DMS53 treated with DMSO at 0.1 percent for 48 hours (cell line): Measurements from ENCODE around the gene SEMA5A.

Experiments used
- DNase-seq: peaks from one replicate; lab custom pipeline; 2025; ENCODE audit not compliant: unreplicated experiment; lab: John Stamatoyannopoulos, UW

Gene SEMA5A, protein sequence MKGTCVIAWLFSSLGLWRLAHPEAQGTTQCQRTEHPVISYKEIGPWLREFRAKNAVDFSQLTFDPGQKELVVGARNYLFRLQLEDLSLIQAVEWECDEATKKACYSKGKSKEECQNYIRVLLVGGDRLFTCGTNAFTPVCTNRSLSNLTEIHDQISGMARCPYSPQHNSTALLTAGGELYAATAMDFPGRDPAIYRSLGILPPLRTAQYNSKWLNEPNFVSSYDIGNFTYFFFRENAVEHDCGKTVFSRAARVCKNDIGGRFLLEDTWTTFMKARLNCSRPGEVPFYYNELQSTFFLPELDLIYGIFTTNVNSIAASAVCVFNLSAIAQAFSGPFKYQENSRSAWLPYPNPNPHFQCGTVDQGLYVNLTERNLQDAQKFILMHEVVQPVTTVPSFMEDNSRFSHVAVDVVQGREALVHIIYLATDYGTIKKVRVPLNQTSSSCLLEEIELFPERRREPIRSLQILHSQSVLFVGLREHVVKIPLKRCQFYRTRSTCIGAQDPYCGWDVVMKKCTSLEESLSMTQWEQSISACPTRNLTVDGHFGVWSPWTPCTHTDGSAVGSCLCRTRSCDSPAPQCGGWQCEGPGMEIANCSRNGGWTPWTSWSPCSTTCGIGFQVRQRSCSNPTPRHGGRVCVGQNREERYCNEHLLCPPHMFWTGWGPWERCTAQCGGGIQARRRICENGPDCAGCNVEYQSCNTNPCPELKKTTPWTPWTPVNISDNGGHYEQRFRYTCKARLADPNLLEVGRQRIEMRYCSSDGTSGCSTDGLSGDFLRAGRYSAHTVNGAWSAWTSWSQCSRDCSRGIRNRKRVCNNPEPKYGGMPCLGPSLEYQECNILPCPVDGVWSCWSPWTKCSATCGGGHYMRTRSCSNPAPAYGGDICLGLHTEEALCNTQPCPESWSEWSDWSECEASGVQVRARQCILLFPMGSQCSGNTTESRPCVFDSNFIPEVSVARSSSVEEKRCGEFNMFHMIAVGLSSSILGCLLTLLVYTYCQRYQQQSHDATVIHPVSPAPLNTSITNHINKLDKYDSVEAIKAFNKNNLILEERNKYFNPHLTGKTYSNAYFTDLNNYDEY

DNA sequence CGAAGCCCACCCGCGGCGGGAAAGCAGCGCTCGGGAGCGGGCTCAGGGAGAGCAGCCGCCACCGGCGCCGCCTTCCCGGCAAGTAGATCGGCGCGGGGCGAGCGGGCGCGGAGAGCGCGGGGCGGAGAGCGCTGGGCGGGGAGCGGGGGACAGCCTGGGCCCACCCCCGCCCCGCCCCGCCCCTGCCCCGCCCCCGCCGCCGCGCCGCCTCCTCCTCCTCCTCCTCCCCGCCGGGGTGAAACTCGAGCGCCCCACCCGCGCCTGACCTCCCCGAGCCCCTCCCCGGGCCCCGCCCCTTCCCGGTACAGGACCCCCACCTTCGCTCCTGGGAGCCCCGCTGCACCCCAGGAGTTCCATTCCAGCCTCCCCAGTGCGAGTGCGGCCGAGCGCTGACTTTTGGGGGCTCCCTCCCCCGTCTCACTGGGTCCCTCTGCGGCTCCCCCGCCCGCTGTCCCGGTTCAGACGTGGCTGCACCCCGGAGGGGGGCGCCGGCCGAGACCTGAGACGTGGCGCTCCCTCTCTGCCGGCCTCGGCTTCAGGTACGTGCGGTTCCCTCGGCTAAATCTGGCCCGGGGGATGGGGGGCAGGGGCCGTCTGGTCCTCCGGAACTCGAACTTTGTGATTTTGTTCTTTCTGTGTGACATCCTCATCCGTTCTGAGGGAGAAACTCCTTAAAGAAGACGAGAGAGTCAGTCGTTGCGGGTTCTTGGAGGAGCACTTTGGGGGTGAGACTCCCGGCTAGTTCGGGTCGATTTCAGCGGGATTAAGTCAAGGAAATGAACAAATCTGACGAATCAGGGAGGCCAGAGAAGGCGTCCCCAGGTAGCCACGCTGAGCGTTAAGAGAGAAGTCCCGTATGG is at the start of gene SEMA5A:
SEMA5A (minus strand) TSS at position 84 of the 860 bp plus-strand sequence. CDS start 166,129 bp downstream, outside the sequence.
- DNase-seq, result no peak

GRCh38 chr5:9594913-9595312 is 49.0 kb upstream of the SEMA5A start:
- no peak for DNase-seq

GRCh38 chr5:9589049-9589835 is 43.4 kb upstream of the SEMA5A start:
- no peak for DNase-seq

DNA sequence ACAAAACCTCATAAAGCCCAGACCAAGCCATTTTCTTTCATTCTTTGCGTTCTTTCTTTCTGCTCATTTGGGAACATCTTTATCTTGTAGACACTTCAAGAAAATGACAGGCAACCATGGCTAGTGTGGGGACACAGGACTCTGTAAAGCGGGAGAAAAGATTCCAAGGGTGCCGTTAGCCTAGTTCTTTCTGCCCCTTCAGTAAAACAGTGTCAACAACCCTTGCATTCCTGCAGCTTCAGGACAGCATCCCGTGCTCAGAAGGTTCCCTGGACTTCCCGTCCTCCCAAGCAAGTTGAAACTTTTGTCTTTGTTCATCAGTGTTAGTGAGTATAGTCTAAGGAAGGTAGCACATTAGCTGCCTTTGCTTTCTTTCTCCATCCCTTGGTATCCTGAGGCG is 42.4 kb upstream of the SEMA5A start:
- no peak for DNase-seq

GRCh38 chr5:9587135-9587534 is 41.3 kb upstream of the SEMA5A start:
- no peak for DNase-seq

GRCh38 chr5:9582406-9582805 is 36.5 kb upstream of the SEMA5A start:
- no peak for DNase-seq

DNA sequence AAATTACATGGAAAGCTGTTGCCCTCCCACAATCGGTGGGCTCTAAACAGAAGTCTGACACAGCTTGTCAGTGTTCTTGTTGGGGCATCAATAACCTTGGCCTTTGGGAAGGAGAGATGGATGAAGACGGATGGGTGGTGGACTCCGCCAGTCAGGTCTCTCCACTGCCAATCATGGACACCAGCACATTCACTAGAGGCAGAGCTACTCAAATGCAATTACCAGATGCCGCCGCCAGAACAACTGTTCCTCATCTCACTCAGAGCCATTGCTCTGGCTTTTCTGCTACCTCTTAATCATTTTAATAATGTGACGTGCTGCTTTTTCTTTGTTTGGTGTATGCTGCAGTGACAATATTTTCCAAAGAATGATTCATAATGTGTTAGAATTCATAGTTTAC is 27.9 kb upstream of the SEMA5A start:
- DNase-seq, result no peak

DNA sequence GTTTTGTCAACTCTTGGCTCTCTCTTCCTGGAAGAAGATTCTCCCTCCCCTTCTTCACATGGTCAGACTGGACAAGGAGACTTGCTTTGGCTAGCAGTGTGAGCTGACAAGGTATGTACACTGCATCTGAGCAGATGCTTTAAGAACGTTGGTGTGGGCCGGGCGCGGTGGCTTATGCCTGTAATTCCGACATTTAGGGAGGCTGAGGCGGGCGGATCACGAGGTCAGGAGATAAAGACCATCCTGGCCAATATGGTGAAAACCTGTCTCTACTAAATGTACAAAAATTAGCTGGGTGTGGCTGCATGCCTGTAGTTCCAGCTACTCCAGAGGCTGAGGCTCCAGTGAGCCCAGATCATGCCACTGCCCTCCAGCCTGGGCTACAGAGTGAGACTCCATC is 26.4 kb upstream of the SEMA5A start:
- DNase-seq, result no peak

DNA sequence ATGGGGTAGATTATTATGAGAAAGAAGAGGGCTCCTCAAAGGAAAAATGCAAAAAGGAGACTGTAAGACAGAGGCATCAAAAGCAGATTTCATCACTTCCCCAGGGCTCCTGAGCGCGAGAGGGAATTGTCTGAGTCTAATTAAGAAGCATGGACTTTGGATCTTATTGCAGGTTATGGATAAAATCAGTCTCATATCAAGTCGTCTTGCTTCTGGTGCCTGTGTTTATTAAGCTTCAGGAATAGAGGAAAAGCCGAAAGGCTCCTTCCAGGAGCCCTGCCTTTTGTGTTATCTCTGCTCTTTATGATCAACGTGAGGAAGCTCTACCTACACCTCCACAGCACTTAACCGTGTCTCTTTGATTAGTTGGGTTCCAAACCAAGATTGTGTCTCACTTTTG is 25.0 kb upstream of the SEMA5A start:
- DNase-seq, result no peak

DNA sequence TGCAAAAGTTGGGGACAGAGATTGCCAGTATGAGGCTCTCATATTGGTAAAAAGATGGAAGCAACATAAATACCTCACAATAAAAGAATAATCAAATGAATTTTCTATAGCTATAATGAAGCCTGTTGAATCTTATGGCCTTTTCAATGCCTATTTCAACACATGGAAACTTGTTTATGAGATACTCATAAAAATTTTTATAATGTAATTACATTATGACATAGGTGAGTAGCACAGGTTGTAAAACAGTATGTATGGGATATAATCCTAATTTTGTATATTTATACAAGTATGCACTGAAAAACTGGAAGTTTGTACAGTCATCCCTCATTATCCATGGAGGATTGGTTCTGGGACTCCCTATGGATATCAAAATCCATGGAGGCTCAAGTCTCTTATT is 21.2 kb upstream of the SEMA5A start:
- DNase-seq, result no peak

DNA sequence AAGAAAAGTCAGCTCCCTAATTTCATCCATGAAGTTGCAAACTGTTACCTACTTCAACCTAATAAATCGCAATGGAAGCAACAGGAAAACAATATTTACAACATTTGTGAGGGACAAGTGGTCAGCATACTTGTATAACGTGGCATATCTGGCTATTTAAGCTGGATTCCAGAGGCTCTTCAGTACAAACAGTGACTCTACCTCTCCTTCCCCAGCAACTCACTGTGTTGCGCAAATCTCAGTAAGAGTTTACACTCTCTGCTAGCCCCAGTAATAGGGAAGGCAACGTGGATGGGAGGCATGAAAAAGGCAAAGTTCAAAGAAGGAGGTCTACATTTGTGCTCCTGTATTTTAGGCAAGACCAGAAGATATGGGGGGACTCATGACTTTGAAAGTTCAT is 18.9 kb upstream of the SEMA5A start:
- DNase-seq, result no peak

GRCh38 chr5:9562141-9562540 is 16.3 kb upstream of the SEMA5A start:
- DNase-seq, result no peak

GRCh38 chr5:9559965-9560364 is 14.1 kb upstream of the SEMA5A start:
- DNase-seq, result no peak

DNA sequence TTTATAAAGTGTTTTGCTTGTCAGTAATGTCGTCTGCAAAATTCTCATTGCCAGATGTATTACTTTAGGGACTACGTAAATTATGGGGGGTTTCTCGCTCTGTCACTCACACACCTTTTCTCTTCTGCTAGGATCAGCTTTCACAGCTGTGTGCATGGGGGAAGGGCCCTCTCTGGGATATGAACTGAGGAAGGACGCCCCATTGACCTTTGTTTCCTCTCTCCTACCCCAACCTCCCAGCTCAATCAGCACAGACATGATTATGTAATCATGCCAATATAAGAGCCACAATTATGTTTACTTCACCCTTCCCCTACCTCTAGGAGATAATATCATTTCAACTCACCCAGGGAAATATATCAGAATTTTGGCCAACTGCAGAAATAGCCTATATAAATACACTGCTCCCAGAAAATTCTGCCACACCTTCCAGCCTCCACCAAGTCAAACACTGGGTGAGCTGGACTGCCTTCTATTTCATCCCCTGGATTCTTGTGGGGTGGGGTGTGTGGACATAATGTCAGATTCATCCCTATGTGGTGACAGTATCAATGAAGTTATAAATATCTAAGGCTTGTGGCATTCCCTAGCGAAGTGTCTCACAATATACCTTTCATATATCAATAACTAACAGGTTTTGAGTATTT is 12.6 kb upstream of the SEMA5A start:
- no peak for DNase-seq

- no peak for DNase-seq
These were observed 11.8 kb upstream of the SEMA5A start for GRCh38 chr5:9557696-9558095.

DNA sequence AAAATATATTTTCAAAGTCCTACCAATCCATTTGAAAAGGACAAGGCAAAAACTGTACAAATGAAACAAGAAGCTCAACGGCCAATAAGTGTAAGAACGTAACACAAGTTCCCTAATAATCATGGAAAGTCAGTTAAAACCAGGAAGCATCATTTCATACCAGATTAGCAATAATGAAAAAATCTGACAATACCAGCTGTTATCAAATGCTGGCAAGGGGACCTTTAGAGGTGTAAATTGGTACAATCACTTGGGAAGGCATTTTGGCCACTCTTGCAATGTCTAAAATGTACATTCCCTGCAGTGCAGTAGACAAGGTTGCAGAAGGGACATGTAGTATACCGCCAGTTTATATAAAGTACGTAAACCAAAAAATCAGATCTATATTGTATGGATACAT is 10.1 kb upstream of the SEMA5A start:
- DNase-seq, result no peak

GRCh38 chr5:9554122-9554521 is 8.2 kb upstream of the SEMA5A start:
- DNase-seq, result no peak

DNA sequence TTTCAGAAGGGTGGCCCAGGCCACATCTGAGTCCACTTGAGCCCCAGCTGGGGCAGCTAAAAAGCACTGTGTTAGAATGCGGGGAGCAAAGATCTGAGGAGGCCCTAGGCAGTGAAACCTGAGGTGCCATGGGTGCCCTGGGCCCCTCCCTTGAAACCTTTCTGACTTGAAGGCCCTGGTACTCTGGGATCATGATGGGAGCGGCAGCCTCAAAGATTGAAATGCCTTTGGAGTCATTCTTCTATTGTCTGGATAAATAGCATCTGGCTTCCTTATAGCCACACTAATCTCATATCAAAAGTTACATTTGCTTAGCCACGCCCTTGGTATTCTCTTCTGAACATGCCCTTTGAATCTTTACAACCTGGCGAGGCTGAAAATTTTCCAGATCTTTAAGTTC is 7.7 kb upstream of the SEMA5A start:
- no peak for DNase-seq
